HG03097 (cell line): ENCODE results near the gene TRIM17.

Experiments used
- ATAC-seq: cut with Tn5 transposase; IDR thresholded peaks from one replicate; pipeline ENCODE4 v1.9.1; 2021; ENCODE audit not compliant: unreplicated experiment, low FRiP score

TRIM17 gene

DNA sequence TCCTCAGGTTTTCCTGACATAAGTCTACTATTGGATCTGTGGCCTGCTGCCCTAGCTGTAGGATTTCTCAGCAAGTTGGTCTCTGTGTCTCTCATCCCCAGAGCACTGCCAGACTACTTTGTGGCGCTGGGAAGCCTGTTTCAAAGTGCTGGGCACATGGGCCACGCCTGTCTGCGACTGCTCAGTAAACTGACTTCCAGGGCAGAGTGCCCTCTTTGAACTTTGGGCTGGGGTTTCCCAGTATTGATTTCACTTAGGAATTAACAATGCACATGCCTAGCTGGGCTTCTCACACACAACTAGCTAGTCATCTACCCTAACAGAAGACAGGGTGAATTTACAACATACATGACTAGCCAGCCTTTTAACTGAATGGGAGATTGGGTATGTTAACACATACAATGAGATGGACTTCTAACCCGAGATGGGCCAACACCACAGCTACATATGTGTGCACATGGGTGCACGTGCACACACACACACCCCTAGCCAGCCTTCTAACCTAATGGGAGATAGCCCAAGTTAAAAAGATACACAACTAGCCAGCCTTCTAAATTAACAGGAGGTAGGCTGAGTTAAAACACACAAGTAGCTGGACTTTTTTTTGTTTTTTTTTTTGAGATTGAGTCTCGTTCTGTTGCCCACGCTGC, 6.9 kb upstream of the TRIM17 start:
- no peak for ATAC-seq

- no peak for ATAC-seq
Measured at GRCh38 chr1:228420968-228421826, 4.5 kb upstream of the TRIM17 start.

- no peak for ATAC-seq
Measured at GRCh38 chr1:228417483-228418203, 982 bp upstream of the TRIM17 start.

DNA sequence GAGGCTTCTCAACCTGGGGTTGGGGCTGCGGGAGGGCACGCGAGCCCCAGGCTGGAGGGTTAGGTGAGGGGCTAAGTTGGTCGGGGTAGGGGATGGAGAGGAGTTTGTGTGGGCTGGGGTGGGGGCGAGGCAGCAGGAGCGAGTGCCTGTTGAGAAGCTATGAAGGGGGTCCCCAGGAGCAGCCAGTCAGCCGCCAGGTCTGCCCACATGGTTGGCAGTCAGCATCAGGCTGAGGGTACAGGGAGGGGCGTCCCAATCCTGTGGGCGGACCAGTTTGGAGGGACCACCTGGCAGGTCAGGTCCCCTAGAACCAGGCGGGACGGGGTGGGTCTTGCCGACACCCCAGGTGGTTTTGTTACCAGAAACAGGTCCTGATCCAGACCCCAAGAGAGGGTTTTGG, 400 bp upstream of the TRIM17 start:
- ATAC-seq: no peak

DNA sequence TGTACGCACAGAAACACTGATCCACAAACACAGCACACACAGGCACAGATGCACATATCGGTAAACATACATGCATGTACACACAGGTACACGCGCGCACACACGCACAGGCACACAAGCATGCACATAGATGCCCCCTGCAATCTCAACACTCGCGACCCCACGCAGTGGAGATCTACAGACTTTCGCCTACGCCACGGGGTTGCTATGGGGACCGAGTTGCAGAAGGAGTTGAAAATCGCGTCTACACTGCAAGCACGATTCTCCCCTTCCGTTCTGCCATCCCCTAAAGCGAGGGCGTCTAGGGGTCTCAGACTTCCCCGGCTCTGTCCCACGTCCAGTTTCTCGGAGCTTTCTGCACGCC, 826 bp downstream of the TRIM17 start:
- no peak for ATAC-seq

- no peak for ATAC-seq
Measured at GRCh38 chr1:228415221-228415620, 1.4 kb downstream of the TRIM17 start.

DNA sequence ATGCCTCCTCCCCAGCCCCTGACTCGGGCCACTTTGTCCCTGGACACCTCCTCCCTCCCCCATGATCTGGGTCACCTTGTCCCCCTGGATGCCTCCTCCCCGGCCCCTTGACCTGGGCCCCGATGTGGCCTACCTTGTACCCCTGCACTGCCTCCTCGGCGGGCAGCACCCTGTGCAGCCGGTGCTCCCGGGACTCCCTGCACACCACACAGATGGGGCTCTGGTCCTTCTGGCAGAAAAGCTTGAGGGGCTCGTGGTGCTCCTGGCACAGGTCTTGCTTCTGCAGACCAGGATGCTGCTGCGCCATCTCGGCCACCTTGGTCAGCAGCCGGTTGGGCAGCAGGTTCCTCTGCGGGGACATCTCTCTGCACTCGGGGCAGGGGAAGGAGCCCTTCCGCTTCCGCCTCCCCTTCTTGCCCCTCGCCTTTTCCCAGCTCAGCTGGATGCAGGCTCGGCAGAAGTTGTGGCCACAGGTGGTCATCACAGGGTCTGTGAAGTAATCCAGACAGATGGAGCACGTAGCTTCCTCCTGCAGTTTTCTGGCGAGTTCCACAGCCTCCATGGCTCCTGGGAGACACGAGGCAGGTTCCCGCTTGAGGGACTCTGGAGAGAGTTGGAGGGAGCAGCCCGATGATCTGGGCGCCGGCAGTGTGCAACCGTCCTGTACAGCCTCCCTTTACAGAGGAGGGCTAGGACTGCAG, 2.0 kb downstream of the TRIM17 start:
- no peak for ATAC-seq

DNA sequence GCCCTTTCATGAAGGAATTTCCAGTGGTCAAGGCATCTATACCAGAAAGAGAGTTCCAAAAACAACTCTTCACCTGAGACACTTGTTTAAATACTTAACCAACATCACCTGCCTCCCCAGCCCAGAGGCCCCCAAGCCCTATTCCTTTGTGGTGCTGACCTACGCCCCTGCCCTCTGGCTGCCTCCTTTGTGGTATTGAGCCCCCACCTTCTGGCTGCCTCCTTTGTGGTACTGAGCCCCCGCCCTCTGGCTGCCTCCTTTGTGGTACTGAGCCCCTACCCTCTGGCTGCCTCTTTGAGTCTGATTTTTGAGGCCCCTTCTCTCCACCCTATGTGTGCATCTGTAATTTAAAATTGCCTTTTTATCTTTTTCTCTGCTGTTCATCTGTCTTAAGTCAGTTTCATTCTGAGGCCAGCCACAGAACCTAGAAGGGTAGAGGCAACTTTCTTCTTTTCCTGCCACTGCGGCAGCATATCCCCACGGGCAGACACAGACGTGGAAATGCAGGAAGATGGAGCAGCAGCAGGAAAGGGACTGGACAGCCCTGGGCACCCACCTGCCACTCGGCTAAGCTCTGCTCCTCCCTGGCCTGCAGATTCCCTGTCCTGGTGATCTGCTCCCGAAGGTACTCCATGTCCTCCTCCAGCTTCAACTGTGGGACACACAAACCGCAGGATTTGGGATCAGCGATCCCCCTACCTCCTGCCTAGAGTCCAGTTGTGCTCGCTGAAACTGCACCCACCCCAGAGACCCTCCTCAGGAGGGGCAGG, 3.2 kb downstream of the TRIM17 start:
- ATAC-seq: no peak

GRCh38 chr1:228411548-228412430, 4.9 kb downstream of the TRIM17 start:
- no peak for ATAC-seq

- no peak for ATAC-seq
Measured at GRCh38 chr1:228411121-228411520, 5.5 kb downstream of the TRIM17 start.

DNA sequence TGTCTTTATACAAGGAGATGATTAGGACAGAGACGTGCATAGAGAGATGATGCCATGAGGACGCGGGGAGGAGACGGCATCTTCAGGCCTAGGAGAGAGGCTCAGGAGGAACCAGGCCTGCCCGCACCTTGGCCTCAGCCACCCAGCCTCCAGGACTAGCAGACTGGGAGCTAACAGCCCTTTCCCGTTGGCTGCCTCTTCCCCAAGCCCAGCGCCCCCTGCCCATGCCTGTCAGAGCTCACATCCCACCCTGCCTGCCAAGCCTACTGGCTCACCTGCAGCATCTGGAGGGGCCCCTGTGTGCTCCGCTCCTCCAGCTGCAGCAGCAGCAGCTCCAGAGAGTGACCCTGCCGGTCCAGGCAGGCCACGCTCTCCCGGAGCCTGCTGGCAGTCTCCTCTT, 6.0 kb downstream of the TRIM17 start:
- ATAC-seq: no peak

GRCh38 chr1:228410015-228410414, 6.6 kb downstream of the TRIM17 start:
- no peak for ATAC-seq

GRCh38 chr1:228408869-228409805, 7.5 kb downstream of the TRIM17 start:
- no peak for ATAC-seq

DNA sequence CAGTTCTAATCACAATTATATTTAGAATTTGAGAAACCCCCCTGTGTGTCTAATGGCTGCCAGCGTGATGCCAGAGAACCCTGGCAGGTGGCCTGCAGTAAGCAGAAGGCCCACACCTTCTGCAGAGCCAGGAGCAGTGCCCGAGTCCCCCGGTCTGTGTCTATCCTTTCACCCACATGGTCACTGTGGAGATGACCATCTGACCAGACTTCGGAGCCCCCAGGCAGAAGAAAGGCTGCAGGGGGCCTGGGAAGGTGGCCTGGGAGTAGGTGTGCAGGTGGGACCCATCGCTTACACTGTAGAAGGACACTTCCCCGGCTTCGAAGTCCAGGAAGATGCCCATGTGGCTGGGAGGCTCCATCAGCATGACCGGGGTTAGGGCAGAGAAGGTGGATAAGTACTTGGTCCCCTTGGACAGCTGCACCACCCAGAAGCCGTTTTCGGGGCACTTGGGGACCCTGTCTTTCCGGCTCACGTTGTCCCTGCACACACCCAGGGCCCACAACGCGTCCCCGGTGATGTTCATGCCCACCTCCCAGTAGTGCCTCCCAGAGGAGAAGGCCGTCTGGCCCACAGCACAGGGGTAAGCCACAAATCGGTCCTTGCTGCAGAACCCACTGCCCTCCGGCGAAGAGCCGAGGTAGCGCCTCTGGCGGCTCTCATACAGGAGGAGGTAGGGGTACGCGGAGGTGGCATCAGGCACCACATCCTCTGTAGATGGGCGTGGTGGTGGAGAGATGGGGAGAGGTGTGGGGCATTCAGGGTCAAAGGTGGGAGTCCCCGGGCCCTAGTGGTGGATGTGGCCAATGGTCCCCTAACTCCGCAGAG, 8.4 kb downstream of the TRIM17 start:
- ATAC-seq: no peak

DNA sequence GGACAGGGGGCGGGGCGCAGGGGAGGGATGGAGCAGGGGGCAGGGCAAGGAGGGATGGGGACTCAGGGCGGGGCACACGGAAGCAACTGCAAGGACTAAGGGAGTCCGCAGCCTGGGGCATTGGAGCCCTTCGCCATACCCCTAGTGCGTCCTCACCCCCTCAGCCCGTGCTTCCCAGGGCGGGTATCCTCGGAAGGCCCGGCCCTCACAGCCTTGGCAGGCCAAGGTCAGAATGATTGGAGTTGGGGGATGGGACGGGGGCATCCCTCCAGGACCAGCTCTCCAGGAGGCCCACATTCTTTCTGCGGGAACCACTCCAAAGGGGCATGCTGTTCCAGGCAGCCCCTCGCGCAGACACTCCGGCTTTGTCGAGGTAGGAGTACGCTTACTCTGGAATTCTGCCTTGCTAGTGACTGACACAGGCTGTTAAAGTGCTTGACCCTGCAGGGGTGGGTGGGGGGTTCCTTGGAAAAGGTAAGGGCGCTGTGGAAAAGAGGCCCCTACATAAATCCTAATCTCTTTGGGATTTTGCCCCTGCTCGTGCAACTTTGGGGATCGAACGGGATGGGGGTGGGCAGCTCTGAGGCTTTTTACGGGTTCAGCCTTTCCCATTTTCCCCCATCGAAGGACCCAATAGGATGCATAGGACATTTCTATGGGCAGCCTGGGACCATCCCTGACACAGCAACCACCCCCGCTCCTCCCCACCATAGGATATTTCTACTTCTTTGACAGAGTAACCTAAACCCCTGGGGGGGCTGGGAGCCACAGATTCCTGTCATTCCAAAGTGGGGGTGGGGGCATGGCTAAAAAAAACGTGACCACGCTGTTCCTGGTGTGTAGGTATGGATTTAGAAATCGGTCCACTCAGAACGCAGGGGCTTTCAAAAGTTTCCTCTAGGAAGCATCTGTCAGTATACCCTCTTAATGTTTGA, 9.3 kb downstream of the TRIM17 start:
- ATAC-seq: no peak

DNA sequence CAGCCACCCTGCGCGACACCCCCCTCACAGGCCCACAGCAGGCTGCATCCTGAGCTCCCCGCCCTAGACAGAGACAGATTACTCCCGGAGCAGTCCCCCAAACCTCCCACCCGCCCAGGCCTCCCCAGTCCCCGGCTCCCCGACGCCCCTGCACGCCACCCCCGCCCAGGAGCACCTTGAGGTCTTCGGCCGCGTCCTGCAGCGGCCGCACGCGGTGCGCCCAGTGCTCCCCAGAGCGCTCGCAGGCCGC, 10.8 kb downstream of the TRIM17 start:
- no peak for ATAC-seq
